ENCODE measurements around the gene ADAMTS3.
A peak's percentile ranks its signal among the peaks of the same experiment; 100 is the strongest.

DNA sequence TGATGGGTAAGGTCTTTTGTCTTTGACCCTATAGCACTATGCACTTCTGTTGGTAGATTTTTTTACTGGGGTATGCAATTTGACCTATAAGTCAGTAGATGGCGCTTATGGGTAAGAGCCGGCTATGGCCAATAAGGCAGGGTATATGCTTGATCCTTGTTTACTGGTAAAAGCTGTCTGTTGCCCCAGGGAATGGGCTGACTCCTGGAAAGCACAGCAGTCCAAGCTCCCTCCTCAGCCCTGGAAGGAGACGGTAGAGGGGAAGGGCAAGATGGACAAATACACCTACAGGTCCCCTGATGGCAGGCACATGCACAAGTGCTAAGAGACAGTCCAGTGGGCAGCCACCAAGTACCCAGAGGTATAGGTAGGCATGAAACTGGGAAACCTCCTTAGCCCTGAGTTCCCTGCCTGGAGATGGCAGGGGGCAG, 63.7 kb downstream of the ADAMTS3 start:
- TF ChIP-seq ZNF451 (CRISPR knock-in tag; IDR thresholded peaks at IDR 0.05) = no peak
- no peak for TF ChIP-seq CHD2 (IDR thresholded peaks at IDR 0.05; ENCODE audit: low read depth, low read length)
- TF ChIP-seq, protein P1, sequence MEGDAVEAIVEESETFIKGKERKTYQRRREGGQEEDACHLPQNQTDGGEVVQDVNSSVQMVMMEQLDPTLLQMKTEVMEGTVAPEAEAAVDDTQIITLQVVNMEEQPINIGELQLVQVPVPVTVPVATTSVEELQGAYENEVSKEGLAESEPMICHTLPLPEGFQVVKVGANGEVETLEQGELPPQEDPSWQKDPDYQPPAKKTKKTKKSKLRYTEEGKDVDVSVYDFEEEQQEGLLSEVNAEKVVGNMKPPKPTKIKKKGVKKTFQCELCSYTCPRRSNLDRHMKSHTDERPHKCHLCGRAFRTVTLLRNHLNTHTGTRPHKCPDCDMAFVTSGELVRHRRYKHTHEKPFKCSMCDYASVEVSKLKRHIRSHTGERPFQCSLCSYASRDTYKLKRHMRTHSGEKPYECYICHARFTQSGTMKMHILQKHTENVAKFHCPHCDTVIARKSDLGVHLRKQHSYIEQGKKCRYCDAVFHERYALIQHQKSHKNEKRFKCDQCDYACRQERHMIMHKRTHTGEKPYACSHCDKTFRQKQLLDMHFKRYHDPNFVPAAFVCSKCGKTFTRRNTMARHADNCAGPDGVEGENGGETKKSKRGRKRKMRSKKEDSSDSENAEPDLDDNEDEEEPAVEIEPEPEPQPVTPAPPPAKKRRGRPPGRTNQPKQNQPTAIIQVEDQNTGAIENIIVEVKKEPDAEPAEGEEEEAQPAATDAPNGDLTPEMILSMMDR (CRISPR knock-in tag; IDR thresholded peaks at IDR 0.05) = peak; percentile 71

All from HepG2 (cell line).